Panc1 (cell line): ENCODE measurements around the gene ZC3H13. TPM values are rescaled to one million over a fixed set of nuclear protein-coding genes. Genes with fewer than 3 reads are reported as not detected.
A peak's percentile ranks its signal among the peaks of the same experiment; 100 is the strongest.

Experiments used
- ATAC-seq: fragments of 200-7000 bp; cut with Tn5 transposase; 2 replicates; pipeline ENCODE4 v1.9.1; 2020; ENCODE audit warnings: mild to moderate bottlenecking, moderate library complexity
- BruUV-seq: library from RNA; stranded (reverse); fragments of 400-500 nt; replicated peaks from 2 replicates; lab custom pipeline; 2021; lab: Mats Ljungman, UMichigan
- CTCF ChIA-PET: fragments of 300-600 bp; sonication (Branson Sonifier 250); formaldehyde crosslinking; loops from one replicate; lab custom pipeline; 2022; ENCODE audit warnings: antibody characterized with exemption; lab: Charles Lee
- POLR2A ChIA-PET: fragments of 300-600 bp; sonication (Branson Sonifier 250); formaldehyde crosslinking; loops from one replicate; lab custom pipeline; 2022; ENCODE audit warnings: antibody characterized with exemption; lab: Charles Lee
- DNase-seq: peaks from one replicate; pipeline ENCODE4 v3.0.0-alpha.2; 2010; ENCODE audit warnings: low read depth, low spot score
- H3K27ac ChIP-seq: 2 replicates; pipeline ENCODE4 v1.5.1; 2011; ENCODE audit warnings: mild to moderate bottlenecking, low read length, inconsistent platforms
- H3K27me3 ChIP-seq: fragments of 200-500 bp; sonication (Bioruptor generic); 2 replicates; pipeline ENCODE4 v1.6.0; 2014; ENCODE audit warnings: low read length, inconsistent platforms; ENCODE audit not compliant: control insufficient read depth, insufficient read depth
- H3K36me3 ChIP-seq: fragments of 200-500 bp; sonication (Bioruptor generic); 2 replicates; pipeline ENCODE4 v1.5.1; 2014; ENCODE audit warnings: inconsistent platforms, mild to moderate bottlenecking, low read length, moderate library complexity; ENCODE audit not compliant: control insufficient read depth, insufficient read depth
- H3K4me1 ChIP-seq: 2 replicates; pipeline ENCODE4 v1.5.1; 2011; ENCODE audit warnings: inconsistent platforms, mild to moderate bottlenecking, low read length, moderate library complexity; ENCODE audit not compliant: control insufficient read depth, insufficient read depth
- H3K4me3 ChIP-seq, 2 experiments: 2 replicates each; pipeline ENCODE4 v1.5.1; 2011 to 2012; ENCODE audit warnings: low read depth in 2 of 2, low read length in 2 of 2, mild to moderate bottlenecking in 2 of 2, inconsistent platforms in 1 of 2, moderate library complexity in 1 of 2
- H3K9me3 ChIP-seq: fragments of 200-500 bp; sonication (Bioruptor generic); 2 replicates; pipeline ENCODE4 v1.5.1; 2014; ENCODE audit warnings: low read depth, mild to moderate bottlenecking, inconsistent platforms, low read length, moderate library complexity; ENCODE audit not compliant: control insufficient read depth, insufficient read depth
- POLR2AphosphoS5 ChIP-seq: IDR thresholded peaks from 2 replicates; pipeline ENCODE4 v1.6.1; 2012; ENCODE audit warnings: mild to moderate bottlenecking, low read depth, low read length, moderate library complexity
- SIN3A ChIP-seq: IDR thresholded peaks from 2 replicates; pipeline ENCODE4 v1.6.1; 2012; ENCODE audit warnings: low read depth, mild to moderate bottlenecking, low read length, moderate library complexity, borderline replicate concordance; ENCODE audit not compliant: insufficient read depth
- TCF7L2 ChIP-seq: IDR thresholded peaks from 2 replicates; pipeline ENCODE4 v1.6.1; 2011; ENCODE audit warnings: mild to moderate bottlenecking, low read depth, low read length, inconsistent platforms
- in situ Hi-C: cut with HindIII; loops from 2 replicates; pipeline ENCODE4 v1.10.0; 2016; ENCODE audit warnings: low sequenced_read_pairs, low pct_unique_long_range_greater_than_20kb
- intact Hi-C: fragments of 100-400 bp; cut with micrococcal nuclease; formaldehyde crosslinking; loops from one replicate; pipeline ENCODE4 v1.10.0; 2022; ENCODE audit not compliant: unreplicated experiment
- total RNA-seq: library from RNA; stranded (reverse); gene quantifications from one replicate; pipeline ENCODE4 v1.2.1, GENCODE V29; 2021; ENCODE audit not compliant: unreplicated experiment
- TF ChIP-seq, protein P1 (sequence below): fragments of 450-650 bp; IDR thresholded peaks from 2 replicates; pipeline ENCODE4 v1.5.1; 2017; ENCODE audit warnings: mild to moderate bottlenecking
- TF ChIP-seq, protein P2 (sequence below), 2 experiments: IDR thresholded peaks; 2 replicates each; pipeline ENCODE4 v1.6.1; 2011 to 2012; ENCODE audit warnings: low read depth in 2 of 2, control low read depth in 1 of 2, low read length in 1 of 2, mild to moderate bottlenecking in 1 of 2, moderate library complexity in 1 of 2; ENCODE audit not compliant: insufficient read depth in 1 of 2

Gene ZC3H13
- total RNA-seq, 1 experiment from 2014 or later, result 25.3 TPM

- Histone ChIP-seq H3K27me3 (no peaks in the 10 kb centered on the region), H3K4me3 (no peak overlapping the region), H3K9me3 (no peaks in the 10 kb centered on the region), H3K36me3 (peaks cover 22% of the 10 kb centered on the region), H3K4me1 (no peaks in the 10 kb centered on the region), H3K27ac (no peak overlapping the region)
- no peak for ATAC-seq
- no peak for TF ChIP-seq SIN3A
- no peak for TF ChIP-seq POLR2AphosphoS5
- TF ChIP-seq, protein P1, sequence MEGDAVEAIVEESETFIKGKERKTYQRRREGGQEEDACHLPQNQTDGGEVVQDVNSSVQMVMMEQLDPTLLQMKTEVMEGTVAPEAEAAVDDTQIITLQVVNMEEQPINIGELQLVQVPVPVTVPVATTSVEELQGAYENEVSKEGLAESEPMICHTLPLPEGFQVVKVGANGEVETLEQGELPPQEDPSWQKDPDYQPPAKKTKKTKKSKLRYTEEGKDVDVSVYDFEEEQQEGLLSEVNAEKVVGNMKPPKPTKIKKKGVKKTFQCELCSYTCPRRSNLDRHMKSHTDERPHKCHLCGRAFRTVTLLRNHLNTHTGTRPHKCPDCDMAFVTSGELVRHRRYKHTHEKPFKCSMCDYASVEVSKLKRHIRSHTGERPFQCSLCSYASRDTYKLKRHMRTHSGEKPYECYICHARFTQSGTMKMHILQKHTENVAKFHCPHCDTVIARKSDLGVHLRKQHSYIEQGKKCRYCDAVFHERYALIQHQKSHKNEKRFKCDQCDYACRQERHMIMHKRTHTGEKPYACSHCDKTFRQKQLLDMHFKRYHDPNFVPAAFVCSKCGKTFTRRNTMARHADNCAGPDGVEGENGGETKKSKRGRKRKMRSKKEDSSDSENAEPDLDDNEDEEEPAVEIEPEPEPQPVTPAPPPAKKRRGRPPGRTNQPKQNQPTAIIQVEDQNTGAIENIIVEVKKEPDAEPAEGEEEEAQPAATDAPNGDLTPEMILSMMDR, result no peak
- TF ChIP-seq, protein P2, sequence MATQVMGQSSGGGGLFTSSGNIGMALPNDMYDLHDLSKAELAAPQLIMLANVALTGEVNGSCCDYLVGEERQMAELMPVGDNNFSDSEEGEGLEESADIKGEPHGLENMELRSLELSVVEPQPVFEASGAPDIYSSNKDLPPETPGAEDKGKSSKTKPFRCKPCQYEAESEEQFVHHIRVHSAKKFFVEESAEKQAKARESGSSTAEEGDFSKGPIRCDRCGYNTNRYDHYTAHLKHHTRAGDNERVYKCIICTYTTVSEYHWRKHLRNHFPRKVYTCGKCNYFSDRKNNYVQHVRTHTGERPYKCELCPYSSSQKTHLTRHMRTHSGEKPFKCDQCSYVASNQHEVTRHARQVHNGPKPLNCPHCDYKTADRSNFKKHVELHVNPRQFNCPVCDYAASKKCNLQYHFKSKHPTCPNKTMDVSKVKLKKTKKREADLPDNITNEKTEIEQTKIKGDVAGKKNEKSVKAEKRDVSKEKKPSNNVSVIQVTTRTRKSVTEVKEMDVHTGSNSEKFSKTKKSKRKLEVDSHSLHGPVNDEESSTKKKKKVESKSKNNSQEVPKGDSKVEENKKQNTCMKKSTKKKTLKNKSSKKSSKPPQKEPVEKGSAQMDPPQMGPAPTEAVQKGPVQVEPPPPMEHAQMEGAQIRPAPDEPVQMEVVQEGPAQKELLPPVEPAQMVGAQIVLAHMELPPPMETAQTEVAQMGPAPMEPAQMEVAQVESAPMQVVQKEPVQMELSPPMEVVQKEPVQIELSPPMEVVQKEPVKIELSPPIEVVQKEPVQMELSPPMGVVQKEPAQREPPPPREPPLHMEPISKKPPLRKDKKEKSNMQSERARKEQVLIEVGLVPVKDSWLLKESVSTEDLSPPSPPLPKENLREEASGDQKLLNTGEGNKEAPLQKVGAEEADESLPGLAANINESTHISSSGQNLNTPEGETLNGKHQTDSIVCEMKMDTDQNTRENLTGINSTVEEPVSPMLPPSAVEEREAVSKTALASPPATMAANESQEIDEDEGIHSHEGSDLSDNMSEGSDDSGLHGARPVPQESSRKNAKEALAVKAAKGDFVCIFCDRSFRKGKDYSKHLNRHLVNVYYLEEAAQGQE (IDR thresholded peaks at IDR 0.05; ENCODE audit: insufficient read depth in 1 of 2, low read depth in 2 of 2, low read length in 1 of 2), result no peak
- no peak for TF ChIP-seq TCF7L2
- no peak for DNase-seq
- CTCF ChIA-PET, result interaction anchor here (0.7 kb wide), 1 partner anchor 1895 kb away, joined by 3 read pairs; no protein-coding TSS in a partner anchor
- intact Hi-C loops, result no loop called here
- POLR2A ChIA-PET, result no interaction called here
- BruUV-seq, result no TSS peak
- in situ Hi-C loops, result no loop called here
These were observed 40.1 kb downstream of the ZC3H13 start for GRCh38 chr13:46012404-46012803.

- intact Hi-C loops (no loop called here), in situ Hi-C loops (no loop called here)
- ChIA-PET CTCF (no interaction called here), POLR2A (no interaction called here)
- Histone ChIP-seq H3K4me3 (no peak overlapping the region), H3K36me3 (peaks cover 22% of the 10 kb centered on the region), H3K9me3 (no peaks in the 10 kb centered on the region), H3K27ac (no peak overlapping the region), H3K27me3 (no peaks in the 10 kb centered on the region), H3K4me1 (no peaks in the 10 kb centered on the region)
- TF ChIP-seq, protein P2 (IDR thresholded peaks at IDR 0.05; ENCODE audit: insufficient read depth in 1 of 2, low read depth in 2 of 2, low read length in 1 of 2), result no peak
- TF ChIP-seq, protein P1, result peak; percentile 32; the same call in 1 of the 2 replicates
- DNase-seq (no peak), ATAC-seq (no peak)
- BruUV-seq, result no TSS peak
These were observed 42.4 kb downstream of the ZC3H13 start for GRCh38 chr13:46010148-46010547.
